ENCODE measurements around the gene SGK1.

DNA sequence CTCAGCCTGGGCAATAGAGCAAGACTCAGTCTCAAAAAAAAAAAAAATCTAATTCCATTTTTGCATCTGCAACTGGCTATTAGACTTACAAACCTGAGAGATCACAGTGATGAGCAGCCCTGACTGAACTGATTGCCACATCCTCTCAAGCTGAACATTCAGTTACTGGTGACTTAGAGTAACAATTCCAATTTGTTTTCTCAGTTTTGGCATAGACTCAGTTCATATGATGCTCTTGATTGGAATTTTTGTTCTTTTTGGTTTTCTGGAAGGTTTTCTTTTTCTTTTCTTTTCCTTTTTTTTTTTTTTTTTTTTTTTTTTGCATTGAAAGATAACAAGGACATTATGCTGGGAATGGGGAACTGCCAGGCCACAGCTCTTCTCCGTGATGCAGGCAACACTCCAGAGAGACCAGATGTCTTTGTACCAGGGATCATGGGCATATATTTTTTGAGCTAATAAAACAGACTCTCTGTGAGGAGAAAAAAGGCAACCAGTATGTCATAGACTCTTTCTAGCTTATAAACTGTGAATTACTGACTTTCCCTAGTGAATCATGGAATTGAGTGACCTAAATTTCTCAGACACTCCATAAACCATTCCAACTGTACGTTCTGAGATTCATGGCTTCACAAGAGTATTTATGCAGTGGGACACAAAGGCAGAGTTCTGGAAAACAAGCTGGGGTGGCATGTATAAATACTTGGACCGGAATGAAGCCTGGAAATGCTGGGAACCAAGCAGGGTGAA, 179.5 kb downstream of the SGK1 start:
- TF ChIP-seq POLR2A (IDR thresholded peaks at IDR 0.05) = no peak
- TF ChIP-seq, protein P1, sequence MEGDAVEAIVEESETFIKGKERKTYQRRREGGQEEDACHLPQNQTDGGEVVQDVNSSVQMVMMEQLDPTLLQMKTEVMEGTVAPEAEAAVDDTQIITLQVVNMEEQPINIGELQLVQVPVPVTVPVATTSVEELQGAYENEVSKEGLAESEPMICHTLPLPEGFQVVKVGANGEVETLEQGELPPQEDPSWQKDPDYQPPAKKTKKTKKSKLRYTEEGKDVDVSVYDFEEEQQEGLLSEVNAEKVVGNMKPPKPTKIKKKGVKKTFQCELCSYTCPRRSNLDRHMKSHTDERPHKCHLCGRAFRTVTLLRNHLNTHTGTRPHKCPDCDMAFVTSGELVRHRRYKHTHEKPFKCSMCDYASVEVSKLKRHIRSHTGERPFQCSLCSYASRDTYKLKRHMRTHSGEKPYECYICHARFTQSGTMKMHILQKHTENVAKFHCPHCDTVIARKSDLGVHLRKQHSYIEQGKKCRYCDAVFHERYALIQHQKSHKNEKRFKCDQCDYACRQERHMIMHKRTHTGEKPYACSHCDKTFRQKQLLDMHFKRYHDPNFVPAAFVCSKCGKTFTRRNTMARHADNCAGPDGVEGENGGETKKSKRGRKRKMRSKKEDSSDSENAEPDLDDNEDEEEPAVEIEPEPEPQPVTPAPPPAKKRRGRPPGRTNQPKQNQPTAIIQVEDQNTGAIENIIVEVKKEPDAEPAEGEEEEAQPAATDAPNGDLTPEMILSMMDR (IDR thresholded peaks at IDR 0.05) = no peak
- no peak for TF ChIP-seq POLR2AphosphoS5 (IDR thresholded peaks at IDR 0.05)
